HL-60 (cell line): Measurements from ENCODE around the gene DVL3.
"Not testable (repeated sequence)": the region's sequence is repeated elsewhere in the genome, so short reads cannot be mapped to it uniquely, and the experiment has no call there.

Source experiments
- DNase-seq, 2 experiments: peaks; one replicate each; pipeline ENCODE4 v3.0.0-alpha.2; 2010 to 2020; ENCODE audit warnings: low read depth in 1 of 2, low spot score in 1 of 2
- H3K27ac ChIP-seq: fragments of 250-450 bp; sonication (Bioruptor Pico); replicated peaks from 2 replicates; pipeline ENCODE4 v1.5.1; 2020; ENCODE audit warnings: mild to moderate bottlenecking, moderate library complexity
- H3K27me3 ChIP-seq: fragments of 250-450 bp; sonication (Bioruptor Pico); 2 replicates; pipeline ENCODE4 v1.5.1; 2021; ENCODE audit warnings: mild to moderate bottlenecking, moderate library complexity; ENCODE audit not compliant: insufficient read depth, poor library complexity, severe bottlenecking
- H3K4me3 ChIP-seq: replicated peaks from 2 replicates; pipeline ENCODE4 v1.5.1; 2011; ENCODE audit warnings: mild to moderate bottlenecking, control low read depth, low read length; ENCODE audit not compliant: insufficient read depth
- GABPA ChIP-seq: IDR thresholded peaks from 2 replicates; pipeline ENCODE4 v1.6.1; 2012; ENCODE audit warnings: low read depth
- POLR2AphosphoS5 ChIP-seq: IDR thresholded peaks from 2 replicates; pipeline ENCODE4 v1.6.1; 2012; ENCODE audit warnings: low read depth
- SPI1 ChIP-seq: IDR thresholded peaks from 2 replicates; pipeline ENCODE4 v1.6.1; 2012; ENCODE audit warnings: low read depth, mild to moderate bottlenecking, borderline replicate concordance
- TF ChIP-seq, protein P1 (sequence below): IDR thresholded peaks from 2 replicates; pipeline ENCODE4 v1.6.1; 2012; ENCODE audit warnings: low read depth; ENCODE audit not compliant: insufficient replicate concordance
- TF ChIP-seq, protein P2 (sequence below): IDR thresholded peaks from one replicate; pipeline ENCODE4 v1.5.1; 2011; ENCODE audit warnings: low read length, control low read depth, inconsistent platforms; ENCODE audit not compliant: insufficient read depth

The DVL3 gene

DNA sequence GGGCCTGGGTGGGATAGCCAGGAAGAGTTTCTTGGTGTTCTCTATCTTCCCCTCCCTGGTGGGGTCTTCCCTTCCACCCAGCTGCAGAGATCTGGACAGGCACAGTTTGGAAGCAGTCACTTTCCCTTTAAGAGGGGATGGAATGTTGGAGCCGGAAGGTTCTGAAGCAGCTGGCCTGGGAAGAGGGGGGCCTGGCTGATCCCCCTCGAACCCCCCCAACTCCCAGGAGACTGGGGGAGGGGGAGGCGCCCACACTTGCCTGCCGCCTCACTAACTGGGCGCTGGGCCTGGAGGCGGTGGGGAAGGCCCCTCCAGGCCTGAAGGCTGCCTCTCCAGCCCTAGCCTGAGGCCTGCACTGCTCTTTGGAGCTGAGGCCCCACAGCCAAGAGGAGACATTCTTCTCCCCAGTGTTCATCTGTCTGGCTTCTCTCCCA is 1.4 kb downstream of the DVL3 start:
- TF ChIP-seq POLR2AphosphoS5 = no peak
- TF ChIP-seq, protein P1, sequence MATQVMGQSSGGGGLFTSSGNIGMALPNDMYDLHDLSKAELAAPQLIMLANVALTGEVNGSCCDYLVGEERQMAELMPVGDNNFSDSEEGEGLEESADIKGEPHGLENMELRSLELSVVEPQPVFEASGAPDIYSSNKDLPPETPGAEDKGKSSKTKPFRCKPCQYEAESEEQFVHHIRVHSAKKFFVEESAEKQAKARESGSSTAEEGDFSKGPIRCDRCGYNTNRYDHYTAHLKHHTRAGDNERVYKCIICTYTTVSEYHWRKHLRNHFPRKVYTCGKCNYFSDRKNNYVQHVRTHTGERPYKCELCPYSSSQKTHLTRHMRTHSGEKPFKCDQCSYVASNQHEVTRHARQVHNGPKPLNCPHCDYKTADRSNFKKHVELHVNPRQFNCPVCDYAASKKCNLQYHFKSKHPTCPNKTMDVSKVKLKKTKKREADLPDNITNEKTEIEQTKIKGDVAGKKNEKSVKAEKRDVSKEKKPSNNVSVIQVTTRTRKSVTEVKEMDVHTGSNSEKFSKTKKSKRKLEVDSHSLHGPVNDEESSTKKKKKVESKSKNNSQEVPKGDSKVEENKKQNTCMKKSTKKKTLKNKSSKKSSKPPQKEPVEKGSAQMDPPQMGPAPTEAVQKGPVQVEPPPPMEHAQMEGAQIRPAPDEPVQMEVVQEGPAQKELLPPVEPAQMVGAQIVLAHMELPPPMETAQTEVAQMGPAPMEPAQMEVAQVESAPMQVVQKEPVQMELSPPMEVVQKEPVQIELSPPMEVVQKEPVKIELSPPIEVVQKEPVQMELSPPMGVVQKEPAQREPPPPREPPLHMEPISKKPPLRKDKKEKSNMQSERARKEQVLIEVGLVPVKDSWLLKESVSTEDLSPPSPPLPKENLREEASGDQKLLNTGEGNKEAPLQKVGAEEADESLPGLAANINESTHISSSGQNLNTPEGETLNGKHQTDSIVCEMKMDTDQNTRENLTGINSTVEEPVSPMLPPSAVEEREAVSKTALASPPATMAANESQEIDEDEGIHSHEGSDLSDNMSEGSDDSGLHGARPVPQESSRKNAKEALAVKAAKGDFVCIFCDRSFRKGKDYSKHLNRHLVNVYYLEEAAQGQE = no peak
- no peak overlapping the region for H3K27ac ChIP-seq
- no peak for DNase-seq
- H3K4me3 ChIP-seq = peak overlapping the region; percentile 86
- H3K27me3 ChIP-seq = no peaks in the 10 kb centered on the region

DNA sequence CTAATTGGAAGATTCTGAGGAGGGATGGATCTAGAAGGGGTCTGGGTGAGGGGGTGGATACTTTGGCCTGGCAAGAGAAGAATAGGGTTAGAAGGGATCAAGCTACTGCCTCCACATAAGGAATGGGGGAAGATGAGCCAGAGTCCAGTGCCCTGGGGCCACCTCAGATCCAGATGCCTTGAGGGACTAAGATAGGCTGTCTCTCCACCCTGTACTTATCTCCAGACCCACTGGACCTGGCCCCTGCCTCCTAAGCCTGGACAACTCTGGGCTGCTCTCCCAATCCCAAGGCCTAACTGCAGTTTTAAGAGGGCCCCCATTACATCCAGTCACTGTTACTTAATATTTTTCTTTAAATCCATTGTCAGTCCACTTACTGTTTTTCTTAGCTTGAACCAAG is 2.0 kb downstream of the DVL3 start:
- DNase-seq = no peak
- H3K27ac ChIP-seq = no peak overlapping the region
- H3K4me3 ChIP-seq = peak overlapping the region; percentile 86
- TF ChIP-seq, protein P2, sequence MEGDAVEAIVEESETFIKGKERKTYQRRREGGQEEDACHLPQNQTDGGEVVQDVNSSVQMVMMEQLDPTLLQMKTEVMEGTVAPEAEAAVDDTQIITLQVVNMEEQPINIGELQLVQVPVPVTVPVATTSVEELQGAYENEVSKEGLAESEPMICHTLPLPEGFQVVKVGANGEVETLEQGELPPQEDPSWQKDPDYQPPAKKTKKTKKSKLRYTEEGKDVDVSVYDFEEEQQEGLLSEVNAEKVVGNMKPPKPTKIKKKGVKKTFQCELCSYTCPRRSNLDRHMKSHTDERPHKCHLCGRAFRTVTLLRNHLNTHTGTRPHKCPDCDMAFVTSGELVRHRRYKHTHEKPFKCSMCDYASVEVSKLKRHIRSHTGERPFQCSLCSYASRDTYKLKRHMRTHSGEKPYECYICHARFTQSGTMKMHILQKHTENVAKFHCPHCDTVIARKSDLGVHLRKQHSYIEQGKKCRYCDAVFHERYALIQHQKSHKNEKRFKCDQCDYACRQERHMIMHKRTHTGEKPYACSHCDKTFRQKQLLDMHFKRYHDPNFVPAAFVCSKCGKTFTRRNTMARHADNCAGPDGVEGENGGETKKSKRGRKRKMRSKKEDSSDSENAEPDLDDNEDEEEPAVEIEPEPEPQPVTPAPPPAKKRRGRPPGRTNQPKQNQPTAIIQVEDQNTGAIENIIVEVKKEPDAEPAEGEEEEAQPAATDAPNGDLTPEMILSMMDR = no peak
- no peak for TF ChIP-seq SPI1
- TF ChIP-seq, protein P1 = no peak
- H3K27me3 ChIP-seq = no peaks in the 10 kb centered on the region

DNA sequence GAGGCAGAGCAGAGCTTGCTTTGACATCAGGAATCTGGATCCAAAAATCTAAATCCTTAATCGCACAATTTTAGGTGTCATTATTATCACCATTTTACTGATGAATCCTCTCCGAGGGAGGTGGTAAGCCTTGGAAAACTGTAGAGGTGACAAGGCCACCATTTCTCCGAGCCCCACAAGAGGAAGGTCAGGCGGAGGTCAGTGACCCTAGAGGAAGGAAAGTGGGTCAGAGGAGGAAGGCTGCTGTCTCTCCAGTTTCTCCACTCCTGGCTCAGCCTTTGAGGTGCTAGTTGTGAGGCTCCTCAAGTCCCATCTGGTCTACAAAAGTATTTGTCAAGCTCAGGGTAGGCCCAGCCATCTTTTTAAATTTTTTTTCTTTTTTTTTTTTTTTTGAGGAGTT is 3.2 kb downstream of the DVL3 start:
- Histone ChIP-seq H3K27ac (no peak overlapping the region), H3K27me3 (no peaks in the 10 kb centered on the region), H3K4me3 (no peak overlapping the region)
- no peak for DNase-seq
- TF ChIP-seq POLR2AphosphoS5 = no peak
- TF ChIP-seq, protein P2 = no peak
- no peak for TF ChIP-seq SPI1
- TF ChIP-seq, protein P1 = no peak
- TF ChIP-seq GABPA = no peak

DNA sequence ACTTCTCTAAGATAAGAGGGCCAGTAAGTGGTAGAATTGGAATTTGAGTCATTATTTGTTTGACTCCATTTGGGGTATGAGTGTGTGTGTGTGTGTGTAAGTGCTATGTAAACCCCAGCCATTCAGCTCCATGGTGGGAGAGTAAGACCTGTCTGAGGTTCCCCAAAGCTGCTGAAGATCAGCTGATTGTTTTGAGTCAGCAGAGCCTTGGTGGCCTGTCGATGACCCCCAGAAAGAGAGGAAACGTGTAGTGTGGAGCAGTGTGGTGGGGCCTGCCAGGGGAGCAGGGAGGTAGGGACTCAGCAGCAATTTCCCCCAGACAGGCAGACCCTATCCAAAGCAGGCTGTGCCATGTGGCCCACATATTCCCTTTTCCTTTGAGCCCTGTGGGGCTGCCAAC is 5.3 kb downstream of the DVL3 start:
- no peaks in the 10 kb centered on the region for H3K27me3 ChIP-seq
- TF ChIP-seq GABPA = no peak
- no peak for TF ChIP-seq POLR2AphosphoS5
- TF ChIP-seq, protein P2 = no peak
- no peak for TF ChIP-seq SPI1
- TF ChIP-seq, protein P1 = no peak
- no peak overlapping the region for H3K27ac ChIP-seq
- H3K4me3 ChIP-seq = no peak overlapping the region
- no peak for DNase-seq

DNA sequence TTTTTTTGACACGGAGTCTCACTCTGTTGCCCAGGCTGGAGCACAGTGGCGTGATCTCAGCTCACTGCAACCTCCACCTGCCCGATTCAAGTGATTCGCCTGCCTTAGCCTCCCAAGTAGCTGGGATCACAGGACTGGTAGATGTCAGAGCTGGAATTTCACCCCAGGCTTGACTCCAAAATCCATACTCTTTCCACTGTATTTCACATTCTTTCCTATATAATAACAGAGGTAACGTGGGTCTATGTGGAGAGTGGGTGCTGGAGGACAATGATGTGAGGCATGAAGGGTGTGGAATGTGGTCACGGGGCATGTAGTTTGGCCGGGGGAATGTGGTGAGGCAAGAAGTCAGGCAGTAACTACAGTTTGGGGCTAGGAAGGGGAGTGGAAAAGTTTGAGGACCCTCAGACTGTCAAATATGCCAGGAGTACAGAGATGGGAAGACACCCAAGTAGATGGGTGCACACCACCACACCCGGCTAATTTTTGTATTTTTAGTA is 7.4 kb downstream of the DVL3 start:
- not testable (repeated sequence) for H3K27ac ChIP-seq, H3K27me3 ChIP-seq, H3K4me3 ChIP-seq, DNase-seq
